EL (cell line): ENCODE results near the gene CHAD.
"Not testable (repeated sequence)": the region's sequence is repeated elsewhere in the genome, so short reads cannot be mapped to it uniquely, and the experiment has no call there.

Experiments
- DNase-seq: peaks from one replicate; pipeline ENCODE4 v3.0.0-alpha.2; 2016

The CHAD gene

GRCh38 chr17:50452630-50453300, 15.9 kb downstream of the CHAD start:
- DNase-seq: peak; percentile 49

- DNase-seq: no peak
Observed at GRCh38 chr17:50451943-50452629, 16.6 kb downstream of the CHAD start.

- no peak for DNase-seq
Observed at GRCh38 chr17:50448643-50449042, 20.0 kb downstream of the CHAD start.

DNA sequence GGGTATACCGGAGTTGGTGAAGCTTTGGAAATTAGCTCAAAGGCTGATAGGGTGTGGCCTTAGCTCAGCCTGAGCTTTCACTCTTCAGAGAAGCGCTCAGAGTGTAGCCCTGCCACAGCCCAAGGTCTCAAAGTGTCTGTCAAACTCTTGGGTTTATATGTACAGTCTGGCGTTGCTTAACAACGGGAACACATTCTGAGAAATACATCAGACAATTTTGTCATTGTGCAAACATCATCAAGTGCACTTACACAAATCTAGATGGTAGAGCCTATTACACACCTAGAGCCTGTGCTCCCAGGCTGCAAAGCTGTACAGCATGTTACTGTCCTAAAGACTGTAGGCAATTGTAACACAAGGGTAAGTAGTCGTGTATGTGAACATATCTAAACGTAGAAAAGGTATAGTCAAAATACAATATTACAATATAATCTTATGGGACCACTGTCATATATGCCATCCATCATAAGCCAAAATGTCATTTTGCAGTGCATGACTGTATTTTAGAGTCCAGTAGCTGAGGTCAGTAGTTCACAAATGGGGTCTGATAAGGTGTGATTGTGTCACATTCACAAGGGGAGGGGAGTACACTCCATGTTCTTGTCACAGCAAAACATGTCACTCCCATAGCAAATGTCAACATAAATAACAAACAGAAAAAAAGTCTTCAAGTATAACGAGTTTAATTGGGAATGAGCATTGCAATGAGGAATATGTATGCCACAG, 20.6 kb downstream of the CHAD start:
- DNase-seq: no peak

- DNase-seq: no peak
Observed at GRCh38 chr17:50445730-50446325, 22.9 kb downstream of the CHAD start.

DNA sequence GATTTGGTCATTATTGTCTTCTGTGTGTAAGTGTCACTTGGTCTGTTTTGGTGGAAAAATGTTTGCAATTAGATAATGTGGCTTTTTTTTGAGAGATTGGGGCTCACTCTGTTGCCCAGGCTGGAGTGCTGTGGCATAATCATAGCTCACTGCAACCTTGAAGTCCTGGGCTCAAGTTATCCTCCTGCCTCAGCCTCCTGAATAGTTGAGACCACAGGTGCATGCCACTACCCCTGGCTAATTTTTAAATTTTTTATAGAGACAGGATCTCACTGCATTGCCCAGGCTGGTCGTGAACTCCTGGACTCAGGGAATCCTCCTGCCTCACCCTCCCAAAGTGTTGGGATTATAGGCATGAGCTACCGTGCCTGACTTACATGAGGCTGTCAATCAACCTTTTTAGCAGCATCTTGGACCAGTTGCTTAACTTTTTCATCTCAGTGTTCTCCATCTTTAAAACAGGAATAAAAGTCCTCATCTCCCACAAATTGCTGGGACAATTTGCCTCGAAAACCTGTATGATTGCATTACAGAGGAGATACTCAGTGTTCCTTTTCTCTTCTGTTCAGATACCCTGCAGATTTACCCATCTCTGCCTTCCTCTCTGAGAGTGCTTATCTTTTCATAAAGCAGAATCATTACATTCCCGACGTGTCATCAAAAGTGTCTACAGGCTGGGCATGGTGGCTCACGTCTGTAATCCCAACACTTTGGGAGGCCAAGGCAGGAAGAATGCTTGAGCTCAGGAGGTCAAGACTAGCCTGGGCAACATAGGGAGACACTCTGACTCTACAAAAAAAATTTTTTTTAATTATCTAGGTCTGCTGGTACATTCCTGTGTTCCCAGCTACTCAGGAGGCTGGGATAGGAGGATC, 23.6 kb downstream of the CHAD start:
- DNase-seq: no peak

GRCh38 chr17:50443505-50443974, 25.1 kb downstream of the CHAD start:
- no peak for DNase-seq

DNA sequence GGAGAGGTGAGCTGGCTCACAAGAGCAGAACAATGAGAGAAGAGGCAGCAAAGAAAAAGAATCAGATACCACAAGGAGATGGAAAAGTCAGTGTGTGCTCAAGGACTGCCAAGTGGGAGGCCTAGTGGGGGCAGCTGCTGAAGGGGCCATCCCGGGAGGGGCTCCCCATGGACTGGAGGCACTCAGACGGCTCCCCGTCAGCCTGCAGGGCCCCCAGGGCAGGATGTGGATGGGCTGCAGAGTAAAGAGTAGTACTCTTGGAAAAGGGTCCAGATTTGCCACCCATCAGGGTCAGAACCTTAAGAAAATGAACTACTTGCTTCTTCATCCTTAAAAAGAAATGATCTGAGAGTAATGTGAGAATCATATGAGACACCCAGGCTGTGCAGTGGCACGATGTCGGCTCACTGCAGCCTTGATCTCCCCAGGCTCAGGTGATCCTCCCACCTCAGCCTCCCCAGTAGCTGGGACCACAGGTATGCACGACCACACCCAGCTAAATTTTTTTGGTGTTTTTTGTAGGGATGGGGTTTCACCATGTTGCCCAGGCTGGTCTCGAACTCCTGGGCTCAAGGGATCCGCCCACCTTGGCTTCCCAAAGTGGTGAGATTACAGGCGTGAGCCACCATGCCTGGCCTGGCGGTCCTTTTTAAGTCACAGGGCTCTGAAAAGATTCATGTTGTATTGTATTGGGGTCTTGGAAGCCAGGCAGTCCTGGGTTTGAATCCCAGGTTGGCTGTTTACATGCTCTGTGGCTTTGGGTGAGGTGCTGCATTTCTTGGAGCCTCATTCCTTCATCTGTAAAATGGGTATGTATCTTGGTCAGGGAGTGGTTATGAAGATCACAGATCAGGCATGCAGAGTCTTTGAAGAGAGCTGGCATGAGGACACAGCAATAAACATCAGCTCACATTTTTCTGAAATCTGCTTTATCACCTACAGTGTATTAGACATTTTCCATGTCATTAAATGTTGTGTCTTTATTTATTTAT, 27.5 kb downstream of the CHAD start:
- DNase-seq: no peak

GRCh38 chr17:50440172-50440837, 28.4 kb downstream of the CHAD start:
- DNase-seq: no peak

- DNase-seq: no peak
Observed at GRCh38 chr17:50439008-50439407, 29.7 kb downstream of the CHAD start.

DNA sequence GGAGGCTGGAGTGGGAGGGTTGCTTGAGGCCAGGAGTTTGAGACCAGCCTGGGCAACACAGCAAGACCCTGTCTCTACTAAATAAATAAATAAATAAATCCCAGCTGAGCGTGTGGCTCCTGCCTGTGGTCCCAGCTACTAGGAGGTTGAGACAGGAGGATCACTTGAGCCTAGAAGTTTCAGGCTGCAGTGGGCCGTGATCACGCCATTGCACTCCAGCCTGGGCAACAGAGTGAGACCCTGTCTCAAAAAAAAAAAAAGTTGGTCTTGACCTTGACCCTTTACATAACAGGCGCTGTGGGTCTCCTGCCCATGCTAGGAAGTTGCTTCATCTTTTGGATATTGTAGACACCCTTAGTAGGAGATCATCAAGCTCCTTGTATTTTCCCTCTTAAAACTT, 31.3 kb downstream of the CHAD start:
- DNase-seq: no peak

DNA sequence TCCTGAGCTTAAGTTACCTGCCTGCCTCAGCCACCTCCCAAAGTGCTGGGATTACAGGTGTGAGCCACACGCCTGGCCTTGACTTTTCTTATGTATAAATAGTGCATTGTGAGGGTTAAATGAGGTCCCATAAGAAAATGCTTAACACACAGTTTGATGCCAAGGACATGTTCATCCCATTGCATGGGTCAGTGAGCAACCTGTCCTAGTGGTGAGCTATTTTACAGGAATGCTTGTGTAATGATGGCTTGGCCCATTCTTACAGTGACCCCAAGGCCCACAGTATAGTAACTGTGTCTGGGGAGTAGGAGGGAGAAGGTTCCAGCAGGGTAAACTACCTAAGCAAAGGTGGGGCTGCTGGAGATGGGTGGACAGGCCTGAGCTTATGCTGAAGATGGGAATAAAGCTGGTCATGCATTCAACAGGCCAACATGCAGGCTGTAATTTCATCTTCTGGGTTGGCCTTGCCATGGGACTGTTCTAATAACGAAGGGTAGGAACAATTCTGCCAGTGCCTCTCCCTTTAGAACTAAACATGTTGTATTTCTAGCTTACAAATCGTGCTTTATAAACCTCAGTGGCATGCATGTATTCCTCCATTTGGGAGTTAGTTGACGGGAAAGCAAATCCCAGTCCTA, 36.4 kb downstream of the CHAD start:
- DNase-seq: no peak

DNA sequence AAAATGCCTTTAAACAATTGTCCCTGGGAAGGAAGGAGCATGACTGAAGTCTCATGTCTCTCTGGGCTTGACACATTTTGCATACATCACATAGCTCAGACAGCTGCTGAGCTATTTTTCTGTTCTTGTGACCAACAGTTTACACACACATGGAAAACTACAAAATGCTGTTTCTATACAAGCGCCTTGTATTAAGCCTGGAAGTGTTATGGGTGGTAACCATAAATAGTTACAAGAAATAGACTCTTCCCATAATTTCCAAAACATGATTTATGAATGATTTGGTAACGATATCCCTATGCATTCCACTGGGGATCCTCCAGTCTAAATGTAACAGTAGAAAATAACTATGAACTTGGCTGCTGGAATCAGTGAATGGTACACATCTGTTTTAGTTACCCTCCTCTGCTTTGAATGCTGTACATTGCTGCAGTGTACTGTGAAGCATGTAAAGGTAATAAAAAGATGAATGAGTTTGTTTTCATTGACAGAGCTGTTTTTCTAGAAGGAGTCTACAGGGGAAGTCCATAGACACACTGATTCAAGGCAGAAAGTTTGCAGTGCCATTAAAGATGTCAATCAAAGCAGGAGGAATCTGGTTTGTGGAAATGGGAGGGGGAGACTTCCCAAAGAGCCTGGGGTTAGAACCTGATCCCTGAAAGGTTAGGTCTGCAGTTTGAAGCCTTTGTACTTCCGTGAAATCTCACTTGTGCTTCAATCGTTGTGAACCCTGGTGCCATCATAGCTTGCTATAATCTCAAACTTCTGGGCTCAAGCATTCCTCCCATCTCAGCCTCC, 37.7 kb downstream of the CHAD start:
- no peak for DNase-seq

- DNase-seq: no peak
Observed at GRCh38 chr17:50429793-50430192, 38.9 kb downstream of the CHAD start.

GRCh38 chr17:50428831-50429424, 39.8 kb downstream of the CHAD start:
- no peak for DNase-seq

DNA sequence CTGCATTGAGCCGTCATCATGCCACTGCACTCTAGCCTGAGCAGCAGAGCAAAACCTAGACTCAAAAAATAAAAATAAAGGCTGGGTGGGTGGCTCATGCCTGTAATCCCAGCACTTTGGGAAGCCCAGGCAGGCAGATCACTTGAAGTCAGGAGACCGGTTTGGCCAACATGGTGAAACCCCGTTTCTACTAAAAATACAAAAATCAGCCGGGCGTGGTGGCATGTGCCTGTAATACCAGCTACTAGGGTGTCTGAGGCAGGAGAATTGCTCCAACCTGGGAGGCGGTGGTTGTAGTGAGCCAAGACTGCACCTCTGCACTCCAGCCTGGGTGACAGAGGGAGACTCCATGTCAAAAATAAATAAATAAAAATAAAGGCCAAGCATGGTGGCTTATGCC, 40.6 kb downstream of the CHAD start:
- not testable (repeated sequence) for DNase-seq

DNA sequence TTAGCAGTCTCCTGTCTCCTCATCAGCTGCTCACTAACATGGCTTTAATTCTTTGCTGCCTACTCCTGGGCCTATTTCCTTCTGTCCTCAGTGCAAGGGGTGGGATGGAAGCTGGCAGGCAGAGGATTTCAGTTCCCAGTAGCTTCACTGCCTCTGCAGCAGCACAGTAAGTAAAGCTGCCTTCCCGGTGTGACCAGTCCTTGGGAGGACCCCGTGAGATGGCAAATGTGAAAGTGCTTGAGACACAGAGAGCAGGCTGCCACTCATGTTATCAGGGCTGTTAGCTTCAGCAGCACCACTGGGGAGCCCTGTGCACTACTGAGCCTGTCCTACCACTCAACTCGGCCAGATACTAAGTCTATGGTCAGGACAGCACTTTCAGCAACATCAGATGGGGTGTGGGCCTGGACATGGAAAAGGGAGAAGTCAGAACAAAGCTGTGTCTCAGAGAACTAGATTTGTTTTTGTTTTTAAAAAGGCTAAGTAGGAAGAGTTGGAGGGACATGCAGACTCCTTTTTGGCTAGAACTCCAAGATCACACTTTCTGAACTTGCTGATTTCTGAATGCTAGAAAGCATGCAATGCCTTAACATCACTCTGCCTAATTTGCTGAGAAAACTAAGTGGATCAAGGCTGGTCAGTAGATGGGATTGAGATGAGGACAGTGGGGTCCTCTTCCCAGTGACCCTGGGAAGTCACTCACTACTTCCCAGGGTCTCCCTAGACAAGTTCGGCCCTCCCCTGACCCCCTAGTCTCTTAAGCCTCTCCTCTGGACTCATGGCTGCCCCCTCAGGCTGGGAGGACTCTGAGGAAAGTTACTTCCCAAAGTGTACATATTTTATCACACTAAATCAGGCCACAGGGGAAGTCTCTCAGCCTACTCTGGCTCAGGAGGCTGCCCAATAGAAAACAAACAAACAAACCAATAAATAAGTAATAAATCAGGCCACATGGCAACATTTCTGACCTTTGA, 41.6 kb downstream of the CHAD start:
- peak; percentile 51 for DNase-seq

DNA sequence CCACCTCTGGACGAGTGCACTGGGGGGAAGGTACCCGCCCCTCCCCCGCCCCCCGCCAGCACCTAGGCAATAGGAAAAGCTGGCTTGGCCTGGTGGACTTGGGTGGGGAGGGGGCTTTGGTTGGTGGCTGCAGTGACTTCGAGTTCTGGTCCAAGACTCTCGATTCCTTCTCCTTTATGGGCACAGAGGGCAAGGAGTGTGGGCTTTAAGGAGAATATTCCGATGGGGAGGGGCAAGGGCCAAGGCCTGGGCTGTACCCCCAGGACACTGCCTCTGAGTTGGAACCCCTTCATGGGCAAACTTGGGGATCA, 42.3 kb downstream of the CHAD start:
- no peak for DNase-seq
